Measurements from ENCODE around the gene VSNL1.

Gene VSNL1

GRCh38 chr2:17520761-17521160, 19.7 kb upstream of the VSNL1 start:
- Histone ChIP-seq H3K9ac (ENCODE audit: low read length) (no peak overlapping the region), H3K9me3 (ENCODE audit: control insufficient read depth, low read length) (no peaks in the 10 kb centered on the region), H2BK15ac (ENCODE audit: low read depth, poor library complexity, severe bottlenecking) (no peak overlapping the region), H3K4ac (ENCODE audit: low read depth in 1 of 2, low read length in 2 of 2) (no peak overlapping the region), H2BK120ac (ENCODE audit: low read depth, low read length) (no peak overlapping the region), H3K4me2 (ENCODE audit: low read length, poor library complexity, severe bottlenecking) (no peak overlapping the region), H3K27me3 (ENCODE audit: control insufficient read depth in 1 of 2, insufficient read depth in 1 of 2, low read length in 2 of 2) (peaks cover 0 to 7% of the 10 kb centered on the region in 2 experiments), H2AFZ (ENCODE audit: low read depth, low read length) (no peak overlapping the region), H3K14ac (ENCODE audit: low read length in 2 of 2) (no peak overlapping the region), H2AK5ac (ENCODE audit: low read length, severe bottlenecking) (no peak overlapping the region), H3K4me3 (ENCODE audit: insufficient read depth in 1 of 2, low read depth in 1 of 2, low read length in 2 of 2) (no peak overlapping the region), H3K36me3 (ENCODE audit: control insufficient read depth in 1 of 2, insufficient read depth in 2 of 2, low read depth in 1 of 2, low read length in 2 of 2) (no peaks in the 10 kb centered on the region), H3K18ac (ENCODE audit: low read depth in 1 of 2, low read length in 2 of 2) (no peak overlapping the region), H3K23ac (ENCODE audit: low read length in 2 of 2) (no peak overlapping the region), H4K8ac (ENCODE audit: low read length) (no peak overlapping the region), H4K91ac (ENCODE audit: low read length) (no peak overlapping the region), H2BK5ac (ENCODE audit: low read depth, low read length, poor library complexity, severe bottlenecking) (no peak overlapping the region), H3K4me1 (ENCODE audit: control insufficient read depth, insufficient read depth, low read depth, low read length) (no peaks in the 10 kb centered on the region), H3K79me1 (replicated peaks; ENCODE audit: low read length, poor library complexity, severe bottlenecking) (no peaks in the 10 kb centered on the region), H2BK12ac (ENCODE audit: low read length in 2 of 2) (no peak overlapping the region), H3K27ac (ENCODE audit: low read length, poor library complexity, severe bottlenecking) (no peak overlapping the region)
- no peak for DNase-seq
- 46% methylated on average over 1 of the region's 2 CpGs for WGBS

- Histone ChIP-seq H3K27ac (ENCODE audit: low read length, poor library complexity, severe bottlenecking) (no peak overlapping the region), H2BK12ac (ENCODE audit: low read length in 2 of 2) (no peak overlapping the region), H2AK5ac (ENCODE audit: low read length, severe bottlenecking) (no peak overlapping the region), H3K27me3 (ENCODE audit: control insufficient read depth in 1 of 2, insufficient read depth in 1 of 2, low read length in 2 of 2) (peaks cover 0 to 7% of the 10 kb centered on the region in 2 experiments), H3K4ac (ENCODE audit: low read depth in 1 of 2, low read length in 2 of 2) (no peak overlapping the region), H3K9ac (ENCODE audit: low read length) (no peak overlapping the region), H3K4me1 (ENCODE audit: control insufficient read depth, insufficient read depth, low read depth, low read length) (no peaks in the 10 kb centered on the region), H3K18ac (ENCODE audit: low read depth in 1 of 2, low read length in 2 of 2) (no peak overlapping the region), H4K91ac (ENCODE audit: low read length) (no peak overlapping the region), H2BK120ac (ENCODE audit: low read depth, low read length) (no peak overlapping the region), H3K9me3 (ENCODE audit: control insufficient read depth, low read length) (no peaks in the 10 kb centered on the region), H3K79me1 (replicated peaks; ENCODE audit: low read length, poor library complexity, severe bottlenecking) (no peaks in the 10 kb centered on the region), H3K36me3 (ENCODE audit: control insufficient read depth in 1 of 2, insufficient read depth in 2 of 2, low read depth in 1 of 2, low read length in 2 of 2) (no peaks in the 10 kb centered on the region), H2BK5ac (ENCODE audit: low read depth, low read length, poor library complexity, severe bottlenecking) (no peak overlapping the region), H3K4me2 (ENCODE audit: low read length, poor library complexity, severe bottlenecking) (no peak overlapping the region), H4K8ac (ENCODE audit: low read length) (no peak overlapping the region), H3K14ac (ENCODE audit: low read length in 2 of 2) (no peak overlapping the region), H2AFZ (ENCODE audit: low read depth, low read length) (no peak overlapping the region), H3K4me3 (ENCODE audit: insufficient read depth in 1 of 2, low read depth in 1 of 2, low read length in 2 of 2) (no peak overlapping the region), H3K23ac (ENCODE audit: low read length in 2 of 2) (no peak overlapping the region), H2BK15ac (ENCODE audit: low read depth, poor library complexity, severe bottlenecking) (no peak overlapping the region)
- DNase-seq: no peak
- 100% methylated on average over 1 of the region's 2 CpGs for WGBS
These were observed 18.9 kb upstream of the VSNL1 start for GRCh38 chr2:17521621-17522020.

GRCh38 chr2:17522303-17522702, 18.2 kb upstream of the VSNL1 start:
- Histone ChIP-seq H3K9ac (ENCODE audit: low read length) (no peak overlapping the region), H3K18ac (ENCODE audit: low read depth in 1 of 2, low read length in 2 of 2) (no peak overlapping the region), H2AK5ac (ENCODE audit: low read length, severe bottlenecking) (no peak overlapping the region), H3K27ac (ENCODE audit: low read length, poor library complexity, severe bottlenecking) (no peak overlapping the region), H3K27me3 (ENCODE audit: control insufficient read depth in 1 of 2, insufficient read depth in 1 of 2, low read length in 2 of 2) (peaks cover 0 to under 1% of the 10 kb centered on the region in 2 experiments), H3K9me3 (ENCODE audit: control insufficient read depth, low read length) (no peaks in the 10 kb centered on the region), H2BK15ac (ENCODE audit: low read depth, poor library complexity, severe bottlenecking) (no peak overlapping the region), H3K23ac (ENCODE audit: low read length in 2 of 2) (no peak overlapping the region), H4K91ac (ENCODE audit: low read length) (no peak overlapping the region), H3K4me2 (ENCODE audit: low read length, poor library complexity, severe bottlenecking) (no peak overlapping the region), H2BK120ac (ENCODE audit: low read depth, low read length) (no peak overlapping the region), H3K4me1 (ENCODE audit: control insufficient read depth, insufficient read depth, low read depth, low read length) (no peaks in the 10 kb centered on the region), H3K14ac (ENCODE audit: low read length in 2 of 2) (no peak overlapping the region), H3K4me3 (ENCODE audit: insufficient read depth in 1 of 2, low read depth in 1 of 2, low read length in 2 of 2) (no peak overlapping the region), H3K36me3 (ENCODE audit: control insufficient read depth in 1 of 2, insufficient read depth in 2 of 2, low read depth in 1 of 2, low read length in 2 of 2) (no peaks in the 10 kb centered on the region), H2BK5ac (ENCODE audit: low read depth, low read length, poor library complexity, severe bottlenecking) (no peak overlapping the region), H3K79me1 (replicated peaks; ENCODE audit: low read length, poor library complexity, severe bottlenecking) (no peaks in the 10 kb centered on the region), H2AFZ (ENCODE audit: low read depth, low read length) (no peak overlapping the region), H4K8ac (ENCODE audit: low read length) (no peak overlapping the region), H3K4ac (ENCODE audit: low read depth in 1 of 2, low read length in 2 of 2) (no peak overlapping the region), H2BK12ac (ENCODE audit: low read length in 2 of 2) (no peak overlapping the region)
- WGBS: 90% methylated on average over 3 of the region's 6 CpGs
- no peak for DNase-seq

- no peaks in the 10 kb centered on the region for H3K4me1 ChIP-seq (ENCODE audit: control insufficient read depth, insufficient read depth, low read depth, low read length)
- 72% methylated on average over 2 of the region's 2 CpGs for WGBS
- H2BK15ac ChIP-seq (ENCODE audit: low read depth, poor library complexity, severe bottlenecking): no peak overlapping the region
- H3K27me3 ChIP-seq (ENCODE audit: control insufficient read depth in 1 of 2, insufficient read depth in 1 of 2, low read length in 2 of 2): peaks cover 0 to 11% of the 10 kb centered on the region in 2 experiments
- H4K8ac ChIP-seq (ENCODE audit: low read length): no peak overlapping the region
- no peak overlapping the region for H3K23ac ChIP-seq (ENCODE audit: low read length in 2 of 2)
- H3K18ac ChIP-seq (ENCODE audit: low read depth in 1 of 2, low read length in 2 of 2): no peak overlapping the region
- no peaks in the 10 kb centered on the region for H3K79me1 ChIP-seq (replicated peaks; ENCODE audit: low read length, poor library complexity, severe bottlenecking)
- H2AFZ ChIP-seq (ENCODE audit: low read depth, low read length): no peak overlapping the region
- H2BK12ac ChIP-seq (ENCODE audit: low read length in 2 of 2): no peak overlapping the region
- H3K4me3 ChIP-seq (ENCODE audit: insufficient read depth in 1 of 2, low read depth in 1 of 2, low read length in 2 of 2): no peak overlapping the region
- H2AK5ac ChIP-seq (ENCODE audit: low read length, severe bottlenecking): no peak overlapping the region
- H2BK120ac ChIP-seq (ENCODE audit: low read depth, low read length): no peak overlapping the region
- H4K91ac ChIP-seq (ENCODE audit: low read length): no peak overlapping the region
- H3K4me2 ChIP-seq (ENCODE audit: low read length, poor library complexity, severe bottlenecking): no peak overlapping the region
- no peak overlapping the region for H3K9ac ChIP-seq (ENCODE audit: low read length)
- no peak overlapping the region for H3K14ac ChIP-seq (ENCODE audit: low read length in 2 of 2)
- H3K36me3 ChIP-seq (ENCODE audit: control insufficient read depth in 1 of 2, insufficient read depth in 2 of 2, low read depth in 1 of 2, low read length in 2 of 2): no peaks in the 10 kb centered on the region
- no peaks in the 10 kb centered on the region for H3K9me3 ChIP-seq (ENCODE audit: control insufficient read depth, low read length)
- DNase-seq: no peak
- H3K4ac ChIP-seq (ENCODE audit: low read depth in 1 of 2, low read length in 2 of 2): no peak overlapping the region
- H2BK5ac ChIP-seq (ENCODE audit: low read depth, low read length, poor library complexity, severe bottlenecking): no peak overlapping the region
- no peak overlapping the region for H3K27ac ChIP-seq (ENCODE audit: low read length, poor library complexity, severe bottlenecking)
These were observed 10.7 kb upstream of the VSNL1 start for GRCh38 chr2:17529771-17530170.

Data from mesenchymal stem cell (in vitro differentiated cells and primary cell).